NOMO-1 treated with DMSO at 0.1 percent for 48 hours (cell line): ENCODE results near the gene CXorf38.
"Not testable (repeated sequence)": the region's sequence is repeated elsewhere in the genome, so short reads cannot be mapped to it uniquely, and the experiment has no call there.

Experiments used
- DNase-seq: peaks from one replicate; lab custom pipeline; 2025; ENCODE audit not compliant: unreplicated experiment; lab: John Stamatoyannopoulos, UW

The CXorf38 gene

GRCh38 chrX:40632199-40632598 lies 15.2 kb downstream of the CXorf38 start:
- DNase-seq = peak; percentile 2

GRCh38 chrX:40628506-40628905 lies 18.9 kb downstream of the CXorf38 start:
- peak; percentile 31 for DNase-seq

- no peak for DNase-seq
Observed at GRCh38 chrX:40625294-40625693, 22.1 kb downstream of the CXorf38 start.

GRCh38 chrX:40623665-40624064 lies 23.7 kb downstream of the CXorf38 start:
- DNase-seq = no peak

- DNase-seq = no peak
Observed at GRCh38 chrX:40623139-40623536, 24.2 kb downstream of the CXorf38 start, which contains the start of gene MPC1L. MPC1L (plus strand) TSS chrX:40623428; CDS start chrX:40623566, 138 bp downstream.

GRCh38 chrX:40622479-40623138 lies 24.8 kb downstream of the CXorf38 start:
- no peak for DNase-seq

GRCh38 chrX:40617566-40617965 lies 29.8 kb downstream of the CXorf38 start:
- DNase-seq = no peak

GRCh38 chrX:40615976-40616375 lies 31.4 kb downstream of the CXorf38 start:
- no peak for DNase-seq

GRCh38 chrX:40612511-40612910 lies 34.9 kb downstream of the CXorf38 start:
- no peak for DNase-seq

GRCh38 chrX:40607381-40607780 lies 40.0 kb downstream of the CXorf38 start:
- no peak for DNase-seq

- DNase-seq = no peak
Observed at GRCh38 chrX:40603446-40603845, 43.9 kb downstream of the CXorf38 start.

GRCh38 chrX:40589616-40590321 lies 57.6 kb downstream of the CXorf38 start:
- DNase-seq = not testable (repeated sequence)

GRCh38 chrX:40587623-40588022 lies 59.7 kb downstream of the CXorf38 start:
- not testable (repeated sequence) for DNase-seq

- no peak for DNase-seq
Observed at GRCh38 chrX:40582811-40583210, 64.5 kb downstream of the CXorf38 start.

GRCh38 chrX:40582178-40582577 lies 65.2 kb downstream of the CXorf38 start:
- DNase-seq = not testable (repeated sequence)

- peak; percentile 5 for DNase-seq
Observed at GRCh38 chrX:40581336-40581920, 65.9 kb downstream of the CXorf38 start.

- DNase-seq = peak; percentile 88
Observed at GRCh38 chrX:40580537-40581335, 66.6 kb downstream of the CXorf38 start, which contains the start of gene ATP6AP2. ATP6AP2 (plus strand) TSS chrX:40580970; CDS start chrX:40581066, 96 bp downstream.

- peak; percentile 13 for DNase-seq
Observed at GRCh38 chrX:40579900-40580536, 67.3 kb downstream of the CXorf38 start.

GRCh38 chrX:40579141-40579540 lies 68.2 kb downstream of the CXorf38 start:
- DNase-seq = peak; percentile 44

- DNase-seq = peak; percentile 45
Observed at GRCh38 chrX:40578039-40578695, 69.2 kb downstream of the CXorf38 start.
